Panc1 (cell line): Measurements from ENCODE around the gene CLDN7. TPM values are rescaled to one million over a fixed set of nuclear protein-coding genes. Genes with fewer than 3 reads are reported as not detected.

ENCODE experiments used
- ATAC-seq: fragments of 200-7000 bp; cut with Tn5 transposase; 2 replicates; pipeline ENCODE4 v1.9.1; 2020; ENCODE audit warnings: mild to moderate bottlenecking, moderate library complexity
- BruUV-seq: library from RNA; stranded (reverse); fragments of 400-500 nt; replicated peaks from 2 replicates; lab custom pipeline; 2021; lab: Mats Ljungman, UMichigan
- CTCF ChIA-PET: fragments of 300-600 bp; sonication (Branson Sonifier 250); formaldehyde crosslinking; loops from one replicate; lab custom pipeline; 2022; ENCODE audit warnings: antibody characterized with exemption; lab: Charles Lee
- POLR2A ChIA-PET: fragments of 300-600 bp; sonication (Branson Sonifier 250); formaldehyde crosslinking; loops from one replicate; lab custom pipeline; 2022; ENCODE audit warnings: antibody characterized with exemption; lab: Charles Lee
- DNase-seq: peaks from one replicate; pipeline ENCODE4 v3.0.0-alpha.2; 2010; ENCODE audit warnings: low read depth, low spot score
- H3K27ac ChIP-seq: 2 replicates; pipeline ENCODE4 v1.5.1; 2011; ENCODE audit warnings: mild to moderate bottlenecking, low read length, inconsistent platforms
- H3K27me3 ChIP-seq: fragments of 200-500 bp; sonication (Bioruptor generic); 2 replicates; pipeline ENCODE4 v1.6.0; 2014; ENCODE audit warnings: low read length, inconsistent platforms; ENCODE audit not compliant: control insufficient read depth, insufficient read depth
- H3K36me3 ChIP-seq: fragments of 200-500 bp; sonication (Bioruptor generic); 2 replicates; pipeline ENCODE4 v1.5.1; 2014; ENCODE audit warnings: inconsistent platforms, mild to moderate bottlenecking, low read length, moderate library complexity; ENCODE audit not compliant: control insufficient read depth, insufficient read depth
- H3K4me1 ChIP-seq: 2 replicates; pipeline ENCODE4 v1.5.1; 2011; ENCODE audit warnings: inconsistent platforms, mild to moderate bottlenecking, low read length, moderate library complexity; ENCODE audit not compliant: control insufficient read depth, insufficient read depth
- H3K4me3 ChIP-seq, 2 experiments: 2 replicates each; pipeline ENCODE4 v1.5.1; 2011 to 2012; ENCODE audit warnings: low read depth in 2 of 2, low read length in 2 of 2, mild to moderate bottlenecking in 2 of 2, inconsistent platforms in 1 of 2, moderate library complexity in 1 of 2
- H3K9me3 ChIP-seq: fragments of 200-500 bp; sonication (Bioruptor generic); 2 replicates; pipeline ENCODE4 v1.5.1; 2014; ENCODE audit warnings: low read depth, mild to moderate bottlenecking, inconsistent platforms, low read length, moderate library complexity; ENCODE audit not compliant: control insufficient read depth, insufficient read depth
- CTCF ChIP-seq: fragments of 450-650 bp; IDR thresholded peaks from 2 replicates; pipeline ENCODE4 v1.5.1; 2017; ENCODE audit warnings: mild to moderate bottlenecking
- POLR2AphosphoS5 ChIP-seq: IDR thresholded peaks from 2 replicates; pipeline ENCODE4 v1.6.1; 2012; ENCODE audit warnings: mild to moderate bottlenecking, low read depth, low read length, moderate library complexity
- SIN3A ChIP-seq: IDR thresholded peaks from 2 replicates; pipeline ENCODE4 v1.6.1; 2012; ENCODE audit warnings: low read depth, mild to moderate bottlenecking, low read length, moderate library complexity, borderline replicate concordance; ENCODE audit not compliant: insufficient read depth
- TCF7L2 ChIP-seq: IDR thresholded peaks from 2 replicates; pipeline ENCODE4 v1.6.1; 2011; ENCODE audit warnings: mild to moderate bottlenecking, low read depth, low read length, inconsistent platforms
- in situ Hi-C: cut with HindIII; loops from 2 replicates; pipeline ENCODE4 v1.10.0; 2016; ENCODE audit warnings: low sequenced_read_pairs, low pct_unique_long_range_greater_than_20kb
- intact Hi-C: fragments of 100-400 bp; cut with micrococcal nuclease; formaldehyde crosslinking; loops from one replicate; pipeline ENCODE4 v1.10.0; 2022; ENCODE audit not compliant: unreplicated experiment
- total RNA-seq: library from RNA; stranded (reverse); gene quantifications from one replicate; pipeline ENCODE4 v1.2.1, GENCODE V29; 2021; ENCODE audit not compliant: unreplicated experiment
- TF ChIP-seq, protein P1 (sequence below), 2 experiments: IDR thresholded peaks; 2 replicates each; pipeline ENCODE4 v1.6.1; 2011 to 2012; ENCODE audit warnings: low read depth in 2 of 2, control low read depth in 1 of 2, low read length in 1 of 2, mild to moderate bottlenecking in 1 of 2, moderate library complexity in 1 of 2; ENCODE audit not compliant: insufficient read depth in 1 of 2

Gene CLDN7
- total RNA-seq, 1 experiment from 2014 or later: 43.1 TPM

GRCh38 chr17:7235693-7236665, 26.3 kb downstream of the CLDN7 start:
- peak overlapping the region; percentile 95 for H3K27ac ChIP-seq
- H3K9me3 ChIP-seq: no peaks in the 10 kb centered on the region
- H3K4me1 ChIP-seq: peaks cover 50% of the 10 kb centered on the region
- POLR2A ChIA-PET: no interaction called here
- BruUV-seq: TSS peak; percentile 44
- H3K4me3 ChIP-seq: peak overlapping the region in 1 of 2 experiments; percentile 92; a peak in 3 of 4 replicates
- peaks cover 7% of the 10 kb centered on the region for H3K36me3 ChIP-seq
- intact Hi-C loops (no loop called here), in situ Hi-C loops (no loop called here)
- ATAC-seq: no peak
- no peak for TF ChIP-seq POLR2AphosphoS5
- no peak for TF ChIP-seq TCF7L2
- TF ChIP-seq, protein P1, sequence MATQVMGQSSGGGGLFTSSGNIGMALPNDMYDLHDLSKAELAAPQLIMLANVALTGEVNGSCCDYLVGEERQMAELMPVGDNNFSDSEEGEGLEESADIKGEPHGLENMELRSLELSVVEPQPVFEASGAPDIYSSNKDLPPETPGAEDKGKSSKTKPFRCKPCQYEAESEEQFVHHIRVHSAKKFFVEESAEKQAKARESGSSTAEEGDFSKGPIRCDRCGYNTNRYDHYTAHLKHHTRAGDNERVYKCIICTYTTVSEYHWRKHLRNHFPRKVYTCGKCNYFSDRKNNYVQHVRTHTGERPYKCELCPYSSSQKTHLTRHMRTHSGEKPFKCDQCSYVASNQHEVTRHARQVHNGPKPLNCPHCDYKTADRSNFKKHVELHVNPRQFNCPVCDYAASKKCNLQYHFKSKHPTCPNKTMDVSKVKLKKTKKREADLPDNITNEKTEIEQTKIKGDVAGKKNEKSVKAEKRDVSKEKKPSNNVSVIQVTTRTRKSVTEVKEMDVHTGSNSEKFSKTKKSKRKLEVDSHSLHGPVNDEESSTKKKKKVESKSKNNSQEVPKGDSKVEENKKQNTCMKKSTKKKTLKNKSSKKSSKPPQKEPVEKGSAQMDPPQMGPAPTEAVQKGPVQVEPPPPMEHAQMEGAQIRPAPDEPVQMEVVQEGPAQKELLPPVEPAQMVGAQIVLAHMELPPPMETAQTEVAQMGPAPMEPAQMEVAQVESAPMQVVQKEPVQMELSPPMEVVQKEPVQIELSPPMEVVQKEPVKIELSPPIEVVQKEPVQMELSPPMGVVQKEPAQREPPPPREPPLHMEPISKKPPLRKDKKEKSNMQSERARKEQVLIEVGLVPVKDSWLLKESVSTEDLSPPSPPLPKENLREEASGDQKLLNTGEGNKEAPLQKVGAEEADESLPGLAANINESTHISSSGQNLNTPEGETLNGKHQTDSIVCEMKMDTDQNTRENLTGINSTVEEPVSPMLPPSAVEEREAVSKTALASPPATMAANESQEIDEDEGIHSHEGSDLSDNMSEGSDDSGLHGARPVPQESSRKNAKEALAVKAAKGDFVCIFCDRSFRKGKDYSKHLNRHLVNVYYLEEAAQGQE (IDR thresholded peaks at IDR 0.05; ENCODE audit: insufficient read depth in 1 of 2, low read depth in 2 of 2, low read length in 1 of 2): no peak
- TF ChIP-seq SIN3A: no peak
- no peak for TF ChIP-seq CTCF
- CTCF ChIA-PET: no interaction called here
- no peaks in the 10 kb centered on the region for H3K27me3 ChIP-seq
- no peak for DNase-seq

- H3K4me1 ChIP-seq: peaks cover 38% of the 10 kb centered on the region
- TF ChIP-seq CTCF: no peak
- peak; percentile 99 for TF ChIP-seq POLR2AphosphoS5
- TF ChIP-seq TCF7L2: peak; percentile 80; the same call in 1 of the 2 replicates
- peak; percentile 97 for TF ChIP-seq SIN3A
- TF ChIP-seq, protein P1 (IDR thresholded peaks at IDR 0.05; ENCODE audit: insufficient read depth in 1 of 2, low read depth in 2 of 2, low read length in 1 of 2): 0 out of 4 replicates have a peak, but pooled peaks of 1 of the 2 experiments have one; percentile 66
- in situ Hi-C loops (no loop called here), intact Hi-C loops (no loop called here)
- BruUV-seq: no TSS peak
- peak within 1 kb of the TSS; percentile 99 for H3K27ac ChIP-seq
- DNase-seq (no peak), ATAC-seq (peak; percentile 69)
- ChIA-PET CTCF (no interaction called here), POLR2A (interaction anchor here (0.6 kb wide), 1 partner anchor 61 kb away, joined by 5 read pairs; no protein-coding TSS in a partner anchor)
- peak within 1 kb of the TSS; percentile 87 to 92 for H3K4me3 ChIP-seq
- H3K36me3 ChIP-seq: peaks cover 7% of the 10 kb centered on the region
- H3K9me3 ChIP-seq: no peaks in the 10 kb centered on the region
- no peaks in the 10 kb centered on the region for H3K27me3 ChIP-seq
Observed at GRCh38 chr17:7234083-7234951, 28.0 kb downstream of the CLDN7 start, which contains the start of gene DVL2. DVL2 (minus strand) TSS chr17:7234517; CDS start chr17:7234262, 255 bp downstream.
